ENCODE measurements around the gene DNAJB2. TPM values are rescaled to one million over a fixed set of nuclear protein-coding genes. Genes with fewer than 3 reads are reported as not detected.

The DNAJB2 gene
- total RNA-seq, 1 donor from 2014 or later, result 60.0 TPM

DNA sequence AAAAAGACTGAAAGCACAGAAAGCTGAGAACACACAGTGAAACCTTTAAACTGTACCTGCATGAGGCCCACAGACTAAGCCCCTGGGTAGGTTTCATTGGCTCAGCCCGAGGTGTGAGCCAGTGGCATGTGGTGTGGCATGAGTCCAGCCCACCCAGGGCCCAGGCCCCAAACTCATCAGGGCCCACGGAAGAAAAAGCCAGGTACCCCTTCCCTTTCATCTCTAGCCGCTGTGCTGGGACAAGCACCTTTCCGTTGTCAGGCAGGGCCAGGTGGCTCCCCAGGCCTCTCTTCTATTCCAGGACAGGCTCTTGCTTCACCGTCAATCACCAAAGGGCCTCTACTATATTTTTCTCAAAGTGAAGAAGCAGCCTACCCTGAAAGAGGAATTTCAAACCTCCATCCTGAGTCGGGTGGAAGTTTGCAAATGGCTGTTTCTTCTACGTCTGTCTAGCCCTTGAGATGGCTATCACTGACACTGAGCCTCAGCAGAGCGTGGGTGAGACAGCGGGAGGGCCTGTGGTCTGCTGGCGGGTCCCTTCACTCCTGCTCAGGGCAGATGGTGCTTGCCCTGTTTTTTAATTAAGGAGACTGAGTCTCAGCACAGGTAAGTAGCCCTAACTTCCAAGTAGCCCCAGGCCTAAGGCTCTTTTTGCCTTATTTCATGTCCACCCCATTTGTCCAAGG, 8.6 kb downstream of the DNAJB2 start:
- no peak for TF ChIP-seq CTCF (IDR thresholded peaks at IDR 0.05; ENCODE audit: insufficient read depth, low read length, severe bottlenecking)
- Histone ChIP-seq H3K4me3 (ENCODE audit: low read depth, low read length) (no peak overlapping the region), H3K27me3 (ENCODE audit: control insufficient read depth, insufficient read depth, low read length) (no peaks in the 10 kb centered on the region), H3K36me3 (ENCODE audit: control insufficient read depth, insufficient read depth, low read length) (peaks cover 18% of the 10 kb centered on the region)
- FAIRE-seq, result no peak
- DNase-seq (ENCODE audit: low read depth), result no peak

DNA sequence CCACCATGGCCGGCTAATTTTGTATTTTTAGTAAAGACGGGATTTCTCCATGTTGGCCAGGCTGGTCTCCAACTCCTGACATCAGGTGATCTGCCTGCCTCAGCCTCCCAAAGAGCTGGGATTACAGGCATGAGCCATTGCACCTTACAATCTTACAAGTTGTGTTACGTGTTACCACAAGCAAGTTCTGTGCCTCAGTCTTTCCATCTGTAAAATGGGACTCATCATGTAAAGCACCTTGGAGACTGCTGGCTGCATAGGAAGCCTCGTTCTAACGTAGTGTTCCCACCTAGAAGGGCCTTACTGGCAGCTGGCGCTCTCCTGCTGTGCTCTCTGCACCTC, 10.0 kb downstream of the DNAJB2 start:
- Histone ChIP-seq H3K36me3 (ENCODE audit: control insufficient read depth, insufficient read depth, low read length) (peaks cover 15% of the 10 kb centered on the region), H3K27me3 (ENCODE audit: control insufficient read depth, insufficient read depth, low read length) (no peaks in the 10 kb centered on the region), H3K4me3 (ENCODE audit: low read depth, low read length) (no peak overlapping the region)
- no peak for FAIRE-seq
- no peak for TF ChIP-seq CTCF (IDR thresholded peaks at IDR 0.05; ENCODE audit: insufficient read depth, low read length, severe bottlenecking)
- no peak for DNase-seq (ENCODE audit: low read depth)

DNA sequence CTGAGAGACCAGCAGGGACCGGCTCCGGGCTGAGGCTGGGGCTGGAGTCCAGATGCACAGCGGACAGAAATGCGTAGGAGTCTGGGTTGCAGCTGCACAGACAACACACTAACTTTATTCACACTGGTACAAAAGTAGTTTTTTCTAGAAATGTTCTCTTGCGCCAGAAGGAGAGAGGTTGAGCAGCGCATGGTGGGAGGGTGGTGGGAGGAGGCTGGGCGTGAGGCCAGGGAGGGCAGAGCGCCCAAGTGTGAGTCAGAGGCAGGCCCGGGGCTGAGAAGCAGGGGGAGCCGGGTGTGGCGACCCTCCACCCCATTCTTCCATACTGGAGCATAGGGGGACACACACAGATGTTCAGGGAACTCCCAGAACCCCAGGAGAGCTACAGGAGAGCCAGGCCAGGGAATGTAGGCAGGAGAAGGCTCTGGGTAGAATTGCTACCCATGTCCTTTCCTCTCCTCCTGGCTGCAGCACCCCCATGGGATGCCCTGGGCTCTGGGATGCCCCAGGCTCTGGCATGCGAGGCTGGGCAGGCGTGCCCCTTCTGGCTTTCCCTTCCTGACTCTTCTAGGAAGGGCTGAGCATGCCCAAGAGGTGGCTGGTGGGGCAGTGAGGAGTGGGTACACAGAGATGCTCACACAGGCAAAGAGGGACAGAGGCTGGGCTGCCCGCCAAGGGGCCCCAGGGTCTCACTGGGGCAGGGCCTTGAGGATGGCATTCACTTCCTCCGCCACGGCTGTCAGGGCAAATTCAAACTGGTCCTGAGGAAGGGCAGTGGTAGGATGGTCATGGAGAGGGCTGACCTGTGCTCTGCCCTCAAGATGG, 10.6 kb downstream of the DNAJB2 start:
- Histone ChIP-seq H3K36me3 (ENCODE audit: control insufficient read depth, insufficient read depth, low read length) (peaks cover 9% of the 10 kb centered on the region), H3K27me3 (ENCODE audit: control insufficient read depth, insufficient read depth, low read length) (no peaks in the 10 kb centered on the region), H3K4me3 (ENCODE audit: low read depth, low read length) (no peak overlapping the region)
- TF ChIP-seq CTCF (IDR thresholded peaks at IDR 0.05; ENCODE audit: insufficient read depth, low read length, severe bottlenecking), result no peak
- FAIRE-seq (no peak), DNase-seq (ENCODE audit: low read depth) (peak; percentile 78)

DNA sequence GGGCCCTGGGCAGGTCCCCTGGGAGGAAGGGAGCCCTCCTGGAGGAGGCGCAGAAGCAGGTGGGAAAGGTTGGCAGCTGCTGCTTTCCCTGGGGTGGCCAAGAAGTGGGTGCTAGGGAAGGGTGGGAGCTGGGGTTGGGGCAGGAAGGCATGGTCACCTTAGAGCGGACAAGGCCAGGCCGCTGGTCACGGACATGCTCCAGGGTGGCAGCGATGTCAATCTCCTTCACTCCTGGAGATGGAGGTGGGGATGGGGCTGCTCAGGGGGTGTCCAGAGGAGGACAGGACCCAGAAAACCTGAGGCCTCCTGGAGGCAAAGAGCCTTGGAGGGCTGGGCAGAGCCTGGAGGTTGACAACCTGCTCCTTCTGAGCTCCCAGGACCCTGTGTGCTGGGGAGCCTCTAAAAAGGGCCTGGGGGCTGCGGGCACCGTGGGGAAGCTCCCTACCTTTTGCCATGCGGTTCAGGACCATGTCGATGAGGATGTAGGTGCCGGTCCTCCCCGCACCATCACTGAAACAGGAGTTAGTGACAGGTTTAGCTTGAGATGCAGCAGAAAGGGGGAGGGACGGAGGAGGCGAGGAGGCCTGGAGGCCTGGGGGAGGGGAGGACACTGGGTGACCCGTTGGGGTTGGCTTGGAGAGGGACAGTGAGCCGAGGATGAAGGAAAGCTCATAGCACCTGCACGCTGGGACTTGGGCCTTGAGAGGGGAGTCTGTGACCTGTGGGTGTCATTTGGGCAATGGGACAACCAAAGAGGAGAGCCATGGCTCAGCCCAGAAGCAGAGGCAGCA, 11.4 kb downstream of the DNAJB2 start:
- Histone ChIP-seq H3K36me3 (ENCODE audit: control insufficient read depth, insufficient read depth, low read length) (peaks cover 2% of the 10 kb centered on the region), H3K27me3 (ENCODE audit: control insufficient read depth, insufficient read depth, low read length) (no peaks in the 10 kb centered on the region), H3K4me3 (ENCODE audit: low read depth, low read length) (no peak overlapping the region)
- FAIRE-seq (no peak), DNase-seq (ENCODE audit: low read depth) (no peak)
- TF ChIP-seq CTCF (IDR thresholded peaks at IDR 0.05; ENCODE audit: insufficient read depth, low read length, severe bottlenecking), result no peak

GRCh38 chr2:219291394-219291793, 12.2 kb downstream of the DNAJB2 start:
- H3K27me3 ChIP-seq (ENCODE audit: control insufficient read depth, insufficient read depth, low read length), result no peaks in the 10 kb centered on the region
- DNase-seq (ENCODE audit: low read depth), result no peak
- H3K36me3 ChIP-seq (ENCODE audit: control insufficient read depth, insufficient read depth, low read length), result no peaks in the 10 kb centered on the region
- FAIRE-seq, result no peak
- H3K4me3 ChIP-seq (ENCODE audit: low read depth, low read length), result no peak overlapping the region
- TF ChIP-seq CTCF (IDR thresholded peaks at IDR 0.05; ENCODE audit: insufficient read depth, low read length, severe bottlenecking), result no peak
